H9 (cell line): ENCODE data around the gene TMEM141. TPM values are rescaled to one million over a fixed set of nuclear protein-coding genes. Genes with fewer than 3 reads are reported as not detected.
"Not testable (repeated sequence)": the region's sequence is repeated elsewhere in the genome, so short reads cannot be mapped to it uniquely, and the experiment has no call there.

Experiments
- DNase-seq: peaks from one replicate; pipeline ENCODE4 v3.0.0-alpha.2; 2017
- H2AFZ ChIP-seq: one replicate; pipeline ENCODE4 v1.6.1; 2013; ENCODE audit warnings: mild to moderate bottlenecking, low read length, control low read depth, moderate library complexity
- H2AK5ac ChIP-seq: 2 replicates; pipeline ENCODE4 v1.6.1; 2013; ENCODE audit warnings: low read length, control low read depth, mixed read lengths; ENCODE audit not compliant: insufficient read length
- H2BK120ac ChIP-seq: one replicate; pipeline ENCODE4 v1.6.1; 2013; ENCODE audit warnings: low read depth, mild to moderate bottlenecking, low read length, control low read depth, inconsistent platforms; ENCODE audit not compliant: poor library complexity, severe bottlenecking
- H2BK12ac ChIP-seq: 2 replicates; pipeline ENCODE4 v1.6.1; 2013; ENCODE audit warnings: low read length, control low read depth, mixed read lengths, low read depth; ENCODE audit not compliant: insufficient read length
- H2BK15ac ChIP-seq: 2 replicates; pipeline ENCODE4 v1.6.1; 2013; ENCODE audit warnings: low read depth, low read length, control low read depth
- H2BK20ac ChIP-seq: one replicate; pipeline ENCODE4 v1.6.1; 2013; ENCODE audit warnings: low read depth, mild to moderate bottlenecking, low read length, control low read depth, inconsistent platforms; ENCODE audit not compliant: poor library complexity, severe bottlenecking
- H2BK5ac ChIP-seq: 2 replicates; pipeline ENCODE4 v1.6.1; 2013; ENCODE audit warnings: low read length, control low read depth, mixed read lengths; ENCODE audit not compliant: insufficient read length
- H3K14ac ChIP-seq: 2 replicates; pipeline ENCODE4 v1.6.1; 2013; ENCODE audit warnings: low read length, control low read depth; ENCODE audit not compliant: insufficient read depth
- H3K18ac ChIP-seq: 2 replicates; pipeline ENCODE4 v1.6.1; 2013; ENCODE audit warnings: low read depth, mild to moderate bottlenecking, mixed read lengths, low read length, control low read depth; ENCODE audit not compliant: insufficient read length
- H3K23ac ChIP-seq: 2 replicates; pipeline ENCODE4 v1.6.1; 2013; ENCODE audit warnings: low read length, control low read depth, mixed read lengths, low read depth; ENCODE audit not compliant: insufficient read length
- H3K23me2 ChIP-seq: 2 replicates; pipeline ENCODE4 v1.6.1; 2013; ENCODE audit warnings: low read depth, mild to moderate bottlenecking, mixed read lengths, low read length, control low read depth; ENCODE audit not compliant: insufficient read length, poor library complexity, severe bottlenecking
- H3K27ac ChIP-seq: 2 replicates; pipeline ENCODE4 v1.5.1; 2013; ENCODE audit warnings: low read length, control low read depth, mixed read lengths, low read depth; ENCODE audit not compliant: insufficient read length
- H3K27me3 ChIP-seq: 2 replicates; pipeline ENCODE4 v1.6.1; 2013; ENCODE audit warnings: low read length, control low read depth, inconsistent platforms; ENCODE audit not compliant: insufficient read depth
- H3K4ac ChIP-seq: 2 replicates; pipeline ENCODE4 v1.6.1; 2013; ENCODE audit warnings: low read depth, mild to moderate bottlenecking, control low read depth, inconsistent platforms, low read length, moderate library complexity
- H3K4me1 ChIP-seq: 2 replicates; pipeline ENCODE4 v1.6.1; 2013; ENCODE audit warnings: low read length, control low read depth, inconsistent platforms; ENCODE audit not compliant: insufficient read depth
- H3K4me2 ChIP-seq: 2 replicates; pipeline ENCODE4 v1.6.1; 2013; ENCODE audit warnings: low read length, control low read depth, mixed read lengths; ENCODE audit not compliant: insufficient read length, insufficient read depth
- H3K56ac ChIP-seq: 2 replicates; pipeline ENCODE4 v1.6.1; 2013; ENCODE audit warnings: low read depth, mild to moderate bottlenecking, mixed read lengths, low read length, control low read depth; ENCODE audit not compliant: insufficient read length
- H3K79me1 ChIP-seq: 2 replicates; pipeline ENCODE4 v1.6.1; 2013; ENCODE audit warnings: low read depth, mild to moderate bottlenecking, moderate library complexity, low read length, control low read depth, inconsistent platforms; ENCODE audit not compliant: insufficient read depth, poor library complexity, severe bottlenecking
- H3K79me2 ChIP-seq: 2 replicates; pipeline ENCODE4 v1.6.1; 2013; ENCODE audit warnings: low read length, control low read depth, inconsistent platforms; ENCODE audit not compliant: insufficient read depth
- H3K9ac ChIP-seq: 2 replicates; pipeline ENCODE4 v1.6.1; 2013; ENCODE audit warnings: low read length, control low read depth, mixed read lengths; ENCODE audit not compliant: insufficient read length; ENCODE audit errors: extremely low read depth
- H3K9me3 ChIP-seq: one replicate; pipeline ENCODE4 v1.6.1; 2013; ENCODE audit warnings: low read depth, low read length, inconsistent platforms; ENCODE audit not compliant: control insufficient read depth
- H3T11ph ChIP-seq: one replicate; pipeline ENCODE4 v1.6.1; 2013; ENCODE audit warnings: mild to moderate bottlenecking, low read length, control low read depth, inconsistent platforms
- H4K20me1 ChIP-seq: one replicate; pipeline ENCODE4 v1.6.1; 2013; ENCODE audit not compliant: control insufficient read depth, insufficient read length, insufficient read depth
- H4K5ac ChIP-seq: 2 replicates; pipeline ENCODE4 v1.6.1; 2013; ENCODE audit warnings: low read depth, mild to moderate bottlenecking, mixed read lengths, low read length, control low read depth; ENCODE audit not compliant: insufficient read length
- H4K8ac ChIP-seq: replicated peaks from 2 replicates; pipeline ENCODE4 v1.6.1; 2013; ENCODE audit warnings: low read length, control low read depth, mixed read lengths, low read depth; ENCODE audit not compliant: insufficient read length
- H4K91ac ChIP-seq: 2 replicates; pipeline ENCODE4 v1.6.1; 2013; ENCODE audit warnings: low read depth, mild to moderate bottlenecking, moderate library complexity, mixed read lengths, low read length, control low read depth; ENCODE audit not compliant: insufficient read length
- H3K27ac Mint-ChIP-seq, 3 experiments: 2 replicates in 2 of 3; 3 replicates in 1 of 3; pipeline ENCODE4 v1.8.0; 2020 to 2021; ENCODE audit warnings: mixed read lengths in 3 of 3, mild to moderate bottlenecking in 1 of 3, moderate library complexity in 1 of 3
- H3K27me3 Mint-ChIP-seq: 2 replicates; pipeline ENCODE4 v1.8.0; 2021; ENCODE audit warnings: low read depth, mild to moderate bottlenecking, moderate library complexity, mixed read lengths
- H3K36me3 Mint-ChIP-seq, 3 experiments: 2 replicates in 2 of 3; 3 replicates in 1 of 3; pipeline ENCODE4 v1.8.0; 2020 to 2021; ENCODE audit warnings: low read depth in 3 of 3, mixed read lengths in 3 of 3; ENCODE audit not compliant: insufficient read depth in 1 of 3
- H3K4me1 Mint-ChIP-seq, 2 experiments: 2 replicates each; pipeline ENCODE4 v1.8.0; 2020; ENCODE audit warnings: mixed read lengths in 2 of 2
- H3K4me3 Mint-ChIP-seq, 2 experiments: 2 replicates in 1 of 2; 3 replicates in 1 of 2; pipeline ENCODE4 v1.8.0; 2020 to 2021; ENCODE audit warnings: mild to moderate bottlenecking in 2 of 2, mixed read lengths in 2 of 2, moderate library complexity in 1 of 2
- H3K9me3 Mint-ChIP-seq, 2 experiments: 2 replicates in 1 of 2; 3 replicates in 1 of 2; pipeline ENCODE4 v1.8.0; 2020; ENCODE audit warnings: mild to moderate bottlenecking in 2 of 2, mixed read lengths in 2 of 2, moderate library complexity in 1 of 2
- WGBS: extraction: QIAGEN DNeasy Blood & Tissue Kit; methylation state at CpG from one replicate; pipeline ENCODE4 v1.1.7; 2013; ENCODE audit warnings: missing lambda C conversion rate, low lambda C conversion rate, mixed read lengths; ENCODE audit not compliant: insufficient read length; ENCODE audit errors: extremely low coverage; 5-methylcytosine and 5-hydroxymethylcytosine counted together
- total RNA-seq: library from RNA; stranded (reverse); gene quantifications from 2 replicates; pipeline ENCODE4 v1.2.1, GENCODE V29; 2021
- TF ChIP-seq, protein P1 (sequence below): fragments of 200-600 bp; sonication (generic); conservative IDR thresholded peaks from 3 replicates; pipeline ENCODE4 v1.8.0; 2021; ENCODE audit warnings: antibody characterized with exemption, mild to moderate bottlenecking

Gene TMEM141
- total RNA-seq, 1 experiment from 2014 or later, result 55.2 TPM

DNA sequence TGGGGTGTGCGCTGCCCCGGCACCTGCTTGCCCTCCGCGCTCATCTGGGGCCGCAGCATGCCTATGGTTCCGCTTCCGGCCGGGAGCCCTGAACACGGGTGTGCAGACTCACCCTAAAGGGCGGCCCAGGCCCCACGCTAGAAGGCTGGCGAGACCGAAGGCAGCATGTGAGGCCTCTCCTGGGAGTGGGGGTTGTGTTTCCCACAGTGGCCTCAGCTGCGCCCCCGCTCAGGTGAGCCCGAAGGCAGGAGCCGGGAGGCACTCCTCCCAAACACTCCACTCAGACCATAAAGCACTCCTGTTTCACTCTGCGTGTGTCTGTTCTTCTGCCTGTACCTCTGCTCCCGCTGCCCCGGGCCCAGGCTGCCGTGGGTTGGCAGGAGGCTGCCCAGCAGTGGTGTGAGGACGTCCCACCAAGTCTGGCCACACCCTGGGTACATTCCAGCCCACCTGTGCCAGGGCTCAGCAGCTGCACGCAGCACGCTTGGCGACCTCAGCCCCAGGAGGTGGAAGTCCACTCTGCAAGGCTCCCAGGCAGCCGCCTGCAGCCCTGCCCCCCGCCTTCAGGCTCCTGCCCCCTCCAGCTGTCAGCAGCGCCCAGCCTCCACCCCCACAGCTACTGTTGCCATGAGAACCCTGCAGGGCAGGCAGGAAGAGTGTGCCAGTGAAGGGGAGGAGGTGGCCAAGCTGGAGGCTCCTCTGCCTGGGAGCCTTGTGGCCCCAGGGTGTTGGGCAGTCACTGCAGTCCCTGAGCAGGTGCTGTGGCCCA lies 49.9 kb downstream of the TMEM141 start:
- Mint-ChIP-seq H3K9me3 (no peaks in the 10 kb centered on the region), H3K27ac (peak overlapping the region in 1 of 3 experiments; percentile 64; a peak in 3 of 7 replicates)
- no peak overlapping the region for H2BK120ac ChIP-seq

DNA sequence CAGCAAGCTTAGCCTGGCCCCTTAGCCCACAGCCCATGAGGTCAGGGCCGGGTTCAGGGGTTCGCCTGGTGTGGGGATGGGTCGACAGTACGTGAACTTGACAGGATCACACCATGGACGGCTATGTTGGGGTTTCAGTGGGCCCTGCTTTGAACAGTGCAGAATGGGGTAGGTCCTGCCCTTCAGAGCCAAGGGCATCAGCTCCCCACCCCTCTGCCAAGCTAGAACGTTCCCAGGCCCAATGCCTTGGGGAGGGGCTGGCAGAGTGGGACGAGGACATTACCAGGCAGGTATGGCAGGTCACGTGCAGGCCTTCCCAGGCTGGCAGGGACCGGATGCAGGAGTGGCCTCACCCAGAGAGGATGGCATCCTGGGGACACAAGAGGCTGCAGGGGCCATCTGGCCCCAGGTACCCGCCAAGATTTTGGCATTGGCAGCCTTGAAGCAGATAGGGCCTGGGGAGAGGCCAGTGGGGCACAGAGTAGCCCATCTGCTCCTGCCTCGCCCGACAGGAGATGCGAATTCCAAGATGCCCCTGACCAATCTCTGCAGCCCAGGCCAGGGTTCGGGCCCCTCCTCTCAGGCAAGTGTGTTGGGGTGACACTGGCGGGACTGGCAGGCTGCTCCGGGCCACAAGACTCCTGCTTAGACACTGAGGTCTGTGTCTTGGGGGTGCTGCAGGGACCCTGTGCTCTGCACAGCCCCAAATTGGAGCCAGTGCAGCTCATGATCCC lies 50.7 kb downstream of the TMEM141 start:
- H3K14ac ChIP-seq, H3K9me3 ChIP-seq, H2BK20ac ChIP-seq, H3K79me1 ChIP-seq, H4K8ac ChIP-seq, H2AFZ ChIP-seq, H3K9ac ChIP-seq, H3K4me1 ChIP-seq, H3K23me2 ChIP-seq, H4K91ac ChIP-seq, H3K18ac ChIP-seq, H4K20me1 ChIP-seq, H3K27ac Mint-ChIP-seq, H3K23ac ChIP-seq, H2BK5ac ChIP-seq, H2BK12ac ChIP-seq, H3K4ac ChIP-seq, H2BK15ac ChIP-seq, H2AK5ac ChIP-seq, H3K27me3 ChIP-seq, H3K56ac ChIP-seq, H3K4me2 ChIP-seq, H4K5ac ChIP-seq, H2BK120ac ChIP-seq, H3K79me2 ChIP-seq, H3K9me3 Mint-ChIP-seq, H3K27ac ChIP-seq, H3T11ph ChIP-seq, H3K27me3 Mint-ChIP-seq: not testable (repeated sequence)
- Mint-ChIP-seq H3K4me3 (peak overlapping the region in 1 of 2 experiments; percentile 56; a peak in 2 of 5 replicates), H3K4me1 (peaks cover 16 to 28% of the 10 kb centered on the region in 2 experiments), H3K36me3 (peaks cover 0 to 15% (median 15%) of the 10 kb centered on the region in 3 experiments; a peak in 4 of 7 replicates)
- no CpG with 5 or more reads among the region's 16 CpGs for WGBS
- DNase-seq, result peak; percentile 38

More for the DNA sequence above, 49.9 kb downstream of the TMEM141 start:
- no peak overlapping the region for H3K4ac ChIP-seq
- Mint-ChIP-seq H3K27me3 (peaks cover 9% of the 10 kb centered on the region; the same call in 1 of the 2 replicates), H3K4me1 (peaks cover 16 to 28% of the 10 kb centered on the region in 2 experiments), H3K36me3 (peaks cover 0 to 15% (median 15%) of the 10 kb centered on the region in 3 experiments; a peak in 4 of 7 replicates), H3K4me3 (peak overlapping the region in 1 of 2 experiments; percentile 23; a peak in 2 of 5 replicates)
- no peak overlapping the region for H3K27ac ChIP-seq
- H3K4me2 ChIP-seq, result no peak overlapping the region
- H4K8ac ChIP-seq, result no peak overlapping the region
- H3K79me2 ChIP-seq, result no peaks in the 10 kb centered on the region
- H2AK5ac ChIP-seq, result no peak overlapping the region
- H2AFZ ChIP-seq, result no peak overlapping the region
- no peak overlapping the region for H2BK15ac ChIP-seq
- H3K4me1 ChIP-seq, result peaks cover 2% of the 10 kb centered on the region; the same call in 1 of the 2 replicates
- no peak overlapping the region for H3K56ac ChIP-seq
- H4K91ac ChIP-seq, result no peak overlapping the region
- no peak overlapping the region for H3T11ph ChIP-seq
- H2BK20ac ChIP-seq, result no peak overlapping the region
- H2BK12ac ChIP-seq, result no peak overlapping the region
- no peak overlapping the region for H4K5ac ChIP-seq
- H3K23me2 ChIP-seq, result no peaks in the 10 kb centered on the region
- no peaks in the 10 kb centered on the region for H4K20me1 ChIP-seq
- no CpG with 5 or more reads among the region's 28 CpGs for WGBS
- H3K9ac ChIP-seq, result no peak overlapping the region
- H3K14ac ChIP-seq, result peak overlapping the region; percentile 41; the same call in 1 of the 2 replicates
- no peaks in the 10 kb centered on the region for H3K79me1 ChIP-seq
- TF ChIP-seq, protein P1, sequence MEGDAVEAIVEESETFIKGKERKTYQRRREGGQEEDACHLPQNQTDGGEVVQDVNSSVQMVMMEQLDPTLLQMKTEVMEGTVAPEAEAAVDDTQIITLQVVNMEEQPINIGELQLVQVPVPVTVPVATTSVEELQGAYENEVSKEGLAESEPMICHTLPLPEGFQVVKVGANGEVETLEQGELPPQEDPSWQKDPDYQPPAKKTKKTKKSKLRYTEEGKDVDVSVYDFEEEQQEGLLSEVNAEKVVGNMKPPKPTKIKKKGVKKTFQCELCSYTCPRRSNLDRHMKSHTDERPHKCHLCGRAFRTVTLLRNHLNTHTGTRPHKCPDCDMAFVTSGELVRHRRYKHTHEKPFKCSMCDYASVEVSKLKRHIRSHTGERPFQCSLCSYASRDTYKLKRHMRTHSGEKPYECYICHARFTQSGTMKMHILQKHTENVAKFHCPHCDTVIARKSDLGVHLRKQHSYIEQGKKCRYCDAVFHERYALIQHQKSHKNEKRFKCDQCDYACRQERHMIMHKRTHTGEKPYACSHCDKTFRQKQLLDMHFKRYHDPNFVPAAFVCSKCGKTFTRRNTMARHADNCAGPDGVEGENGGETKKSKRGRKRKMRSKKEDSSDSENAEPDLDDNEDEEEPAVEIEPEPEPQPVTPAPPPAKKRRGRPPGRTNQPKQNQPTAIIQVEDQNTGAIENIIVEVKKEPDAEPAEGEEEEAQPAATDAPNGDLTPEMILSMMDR, result no peak
- H3K18ac ChIP-seq, result no peak overlapping the region
- no peak overlapping the region for H3K23ac ChIP-seq
- no peaks in the 10 kb centered on the region for H3K27me3 ChIP-seq
- no peaks in the 10 kb centered on the region for H3K9me3 ChIP-seq
- no peak overlapping the region for H2BK5ac ChIP-seq
- DNase-seq, result peak; percentile 57
